Measurements from ENCODE around the gene PACRG. TPM values are rescaled to one million over a fixed set of nuclear protein-coding genes. Genes with fewer than 3 reads are reported as not detected.

PACRG gene
- total RNA-seq, 1 experiment from 2014 or later, result 0.26 TPM

- H3K4me3 Mint-ChIP-seq, result no peak overlapping the region
- WGBS (ENCODE audit: extremely low coverage, insufficient read length, low lambda C conversion rate), result no CpG with 5 or more reads among the region's 2 CpGs
Measured at GRCh38 chr6:163206196-163206595, 478.4 kb downstream of the PACRG start.

More at GRCh38 chr6:163206196-163206595, 478.4 kb downstream of the PACRG start:
- H3K18ac ChIP-seq (ENCODE audit: insufficient read length, low read depth, low read length), result no peak overlapping the region
- H3K9me3 ChIP-seq (ENCODE audit: control insufficient read depth, low read depth, low read length), result no peaks in the 10 kb centered on the region
- H3K9ac ChIP-seq (ENCODE audit: extremely low read depth, insufficient read length, low read length), result no peak overlapping the region
- H2BK20ac ChIP-seq (ENCODE audit: low read depth, low read length, poor library complexity, severe bottlenecking), result no peak overlapping the region
- no peak for TF ChIP-seq CTCF (conservative IDR thresholded peaks at IDR 0.05)
- H2AFZ ChIP-seq (ENCODE audit: low read length), result no peak overlapping the region
- no peaks in the 10 kb centered on the region for H3K23me2 ChIP-seq (ENCODE audit: insufficient read length, low read depth, low read length, poor library complexity, severe bottlenecking)
- no peak overlapping the region for H4K5ac ChIP-seq (ENCODE audit: insufficient read length, low read depth, low read length)
- no peak overlapping the region for H3K56ac ChIP-seq (ENCODE audit: insufficient read length, low read depth, low read length)
- Mint-ChIP-seq H3K9me3 (peaks cover 11 to 12% of the 10 kb centered on the region in 2 experiments), H3K27me3 (ENCODE audit: low read depth) (no peaks in the 10 kb centered on the region), H3K27ac (no peak overlapping the region), H3K36me3 (ENCODE audit: insufficient read depth in 1 of 3, low read depth in 3 of 3) (peaks cover 0 to 18% (median 7%) of the 10 kb centered on the region in 3 experiments; a peak in 3 of 7 replicates), H3K4me1 (peaks cover 3 to 4% of the 10 kb centered on the region in 2 experiments; a peak in 2 of 4 replicates)
- H2BK12ac ChIP-seq (ENCODE audit: insufficient read length, low read depth, low read length), result no peak overlapping the region
- DNase-seq, result no peak
- no peak overlapping the region for H2BK15ac ChIP-seq (ENCODE audit: low read depth, low read length)
- H3K4ac ChIP-seq (ENCODE audit: low read depth, low read length), result no peak overlapping the region
- no peak overlapping the region for H2BK5ac ChIP-seq (ENCODE audit: insufficient read length, low read length)
- H3K4me1 ChIP-seq (ENCODE audit: insufficient read depth, low read length), result no peaks in the 10 kb centered on the region
- no peaks in the 10 kb centered on the region for H3K79me1 ChIP-seq (ENCODE audit: insufficient read depth, low read depth, low read length, poor library complexity, severe bottlenecking)
- H3T11ph ChIP-seq (ENCODE audit: low read length), result no peak overlapping the region
- H4K8ac ChIP-seq (replicated peaks; ENCODE audit: insufficient read length, low read depth, low read length), result no peak overlapping the region
- no peak overlapping the region for H3K27ac ChIP-seq (ENCODE audit: insufficient read length, low read depth, low read length)
- H4K91ac ChIP-seq (ENCODE audit: insufficient read length, low read depth, low read length), result no peak overlapping the region
- no peak overlapping the region for H2AK5ac ChIP-seq (ENCODE audit: insufficient read length, low read length)
- H3K23ac ChIP-seq (ENCODE audit: insufficient read length, low read depth, low read length), result no peak overlapping the region
- H4K20me1 ChIP-seq (ENCODE audit: control insufficient read depth, insufficient read depth, insufficient read length), result no peaks in the 10 kb centered on the region
- H3K4me2 ChIP-seq (ENCODE audit: insufficient read depth, insufficient read length, low read length), result no peak overlapping the region
- H3K79me2 ChIP-seq (ENCODE audit: insufficient read depth, low read length), result no peaks in the 10 kb centered on the region
- no peak overlapping the region for H3K14ac ChIP-seq (ENCODE audit: insufficient read depth, low read length)
- H3K27me3 ChIP-seq (ENCODE audit: insufficient read depth, low read length), result no peaks in the 10 kb centered on the region
- no peak overlapping the region for H2BK120ac ChIP-seq (ENCODE audit: low read depth, low read length, poor library complexity, severe bottlenecking)
